ENCODE measurements around the gene C5AR2.
A peak's percentile ranks its signal among the peaks of the same experiment; 100 is the strongest.

C5AR2 gene

DNA sequence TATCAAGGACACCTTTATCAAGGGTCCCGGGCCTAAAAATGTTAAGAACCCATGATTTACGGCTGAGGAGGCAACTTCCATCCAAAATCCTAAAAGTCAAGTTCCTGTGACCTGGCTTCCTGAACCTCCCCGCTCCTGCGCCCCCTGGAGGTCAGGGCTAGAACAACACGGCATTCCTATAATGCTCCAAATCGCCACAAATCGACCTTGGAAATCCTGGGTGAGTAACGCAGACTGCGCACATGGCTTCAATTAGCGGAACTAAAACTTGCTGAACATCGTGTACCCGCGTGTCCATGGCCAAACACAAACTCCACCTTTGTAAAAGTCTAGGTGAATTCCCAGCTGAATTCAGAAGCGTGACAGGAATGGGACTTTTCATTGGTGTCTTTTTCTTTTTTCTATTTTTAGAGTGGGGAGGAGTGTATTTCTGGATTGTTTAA, 26.6 kb upstream of the C5AR2 start:
- Histone ChIP-seq H3F3A (ENCODE audit: control insufficient read depth, insufficient read depth) (peaks cover 2% of the 10 kb centered on the region; the same call in 1 of the 2 replicates), H3K79me2 (ENCODE audit: control insufficient read depth, low read length) (no peaks in the 10 kb centered on the region), H3K4me3 (ENCODE audit: low read length) (peak overlapping the region; percentile 6; the same call in 1 of the 2 replicates), H3K27me3 (ENCODE audit: control insufficient read depth, low read length) (peaks cover 15% of the 10 kb centered on the region; the same call in 1 of the 2 replicates), H3K27ac (ENCODE audit: low read depth, low read length) (no peak overlapping the region), H3K9me3 (ENCODE audit: control insufficient read depth, insufficient read depth, low read length) (no peaks in the 10 kb centered on the region), H3K36me3 (ENCODE audit: control insufficient read depth, low read length) (no peaks in the 10 kb centered on the region), H3K9me2 (replicated peaks; ENCODE audit: control insufficient read depth, low read length) (no peaks in the 10 kb centered on the region), H3K4me1 (ENCODE audit: control insufficient read depth, low read length) (peaks cover 42% of the 10 kb centered on the region), H3K4me2 (ENCODE audit: low read length) (peak overlapping the region; percentile 51), H4K20me1 (ENCODE audit: control insufficient read depth, insufficient read depth, low read depth, low read length) (no peaks in the 10 kb centered on the region)
- no peak for TF ChIP-seq EZH2phosphoT487 (IDR thresholded peaks at IDR 0.05; ENCODE audit: borderline replicate concordance, low read length)
- TF ChIP-seq, protein P1, sequence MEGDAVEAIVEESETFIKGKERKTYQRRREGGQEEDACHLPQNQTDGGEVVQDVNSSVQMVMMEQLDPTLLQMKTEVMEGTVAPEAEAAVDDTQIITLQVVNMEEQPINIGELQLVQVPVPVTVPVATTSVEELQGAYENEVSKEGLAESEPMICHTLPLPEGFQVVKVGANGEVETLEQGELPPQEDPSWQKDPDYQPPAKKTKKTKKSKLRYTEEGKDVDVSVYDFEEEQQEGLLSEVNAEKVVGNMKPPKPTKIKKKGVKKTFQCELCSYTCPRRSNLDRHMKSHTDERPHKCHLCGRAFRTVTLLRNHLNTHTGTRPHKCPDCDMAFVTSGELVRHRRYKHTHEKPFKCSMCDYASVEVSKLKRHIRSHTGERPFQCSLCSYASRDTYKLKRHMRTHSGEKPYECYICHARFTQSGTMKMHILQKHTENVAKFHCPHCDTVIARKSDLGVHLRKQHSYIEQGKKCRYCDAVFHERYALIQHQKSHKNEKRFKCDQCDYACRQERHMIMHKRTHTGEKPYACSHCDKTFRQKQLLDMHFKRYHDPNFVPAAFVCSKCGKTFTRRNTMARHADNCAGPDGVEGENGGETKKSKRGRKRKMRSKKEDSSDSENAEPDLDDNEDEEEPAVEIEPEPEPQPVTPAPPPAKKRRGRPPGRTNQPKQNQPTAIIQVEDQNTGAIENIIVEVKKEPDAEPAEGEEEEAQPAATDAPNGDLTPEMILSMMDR (IDR thresholded peaks at IDR 0.05; ENCODE audit: low read depth, low read length, poor library complexity, severe bottlenecking), result peak; percentile 98

DNA sequence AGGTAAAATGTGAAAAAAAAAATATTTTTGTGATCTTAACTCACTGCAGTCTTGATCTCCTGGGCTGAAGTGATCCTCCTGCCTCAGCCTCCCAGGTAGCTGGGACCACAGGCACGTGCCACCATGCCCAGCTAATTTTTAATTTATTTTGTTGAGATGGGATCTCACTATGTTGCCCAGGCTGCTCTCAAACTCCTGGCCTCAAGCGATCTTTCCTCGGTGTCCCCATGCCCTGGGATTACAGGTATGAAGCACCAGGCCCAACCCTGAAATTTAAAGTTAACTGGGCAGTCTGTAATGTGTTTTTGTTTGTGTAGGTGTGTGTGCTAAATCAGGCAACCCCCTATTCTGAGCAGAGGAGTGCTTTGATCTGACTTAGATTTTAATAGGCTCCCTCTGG, 25.7 kb upstream of the C5AR2 start:
- peaks cover 36% of the 10 kb centered on the region for H3K4me1 ChIP-seq (ENCODE audit: control insufficient read depth, low read length)

DNA sequence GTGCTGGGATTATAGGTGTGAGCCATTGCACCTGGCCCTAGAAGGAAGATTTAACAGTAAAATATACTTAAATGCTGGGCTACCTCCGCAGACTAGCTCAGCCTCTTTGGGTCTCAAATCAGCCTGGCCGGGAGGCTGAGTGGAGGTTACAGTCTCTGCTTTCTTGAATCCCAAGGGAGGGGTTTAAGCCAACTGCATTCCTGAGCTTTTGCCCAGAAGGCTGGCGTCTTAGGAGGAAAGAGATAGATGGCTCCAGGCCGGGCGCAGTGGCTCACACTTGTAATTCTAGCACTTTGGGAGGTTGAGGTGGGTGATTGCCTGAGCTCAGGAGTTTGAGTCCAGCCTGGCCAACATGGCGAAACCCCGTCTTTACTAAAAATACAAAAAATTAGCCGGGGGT, 22.9 kb upstream of the C5AR2 start:
- Histone ChIP-seq H3K27me3 (ENCODE audit: control insufficient read depth, low read length) (peaks cover 17% of the 10 kb centered on the region; the same call in 1 of the 2 replicates), H3K4me1 (ENCODE audit: control insufficient read depth, low read length) (peaks cover 19% of the 10 kb centered on the region), H3K9me2 (replicated peaks; ENCODE audit: control insufficient read depth, low read length) (no peaks in the 10 kb centered on the region), H3F3A (ENCODE audit: control insufficient read depth, insufficient read depth) (peaks cover 1% of the 10 kb centered on the region; the same call in 1 of the 2 replicates), H3K79me2 (ENCODE audit: control insufficient read depth, low read length) (no peaks in the 10 kb centered on the region), H3K4me2 (ENCODE audit: low read length) (peak overlapping the region; percentile 26), H3K27ac (ENCODE audit: low read depth, low read length) (no peak overlapping the region), H3K36me3 (ENCODE audit: control insufficient read depth, low read length) (no peaks in the 10 kb centered on the region), H3K4me3 (ENCODE audit: low read length) (no peak overlapping the region), H3K9me3 (ENCODE audit: control insufficient read depth, insufficient read depth, low read length) (no peaks in the 10 kb centered on the region), H4K20me1 (ENCODE audit: control insufficient read depth, insufficient read depth, low read depth, low read length) (no peaks in the 10 kb centered on the region)
- TF ChIP-seq EZH2phosphoT487 (IDR thresholded peaks at IDR 0.05; ENCODE audit: borderline replicate concordance, low read length), result no peak
- TF ChIP-seq, protein P1 (IDR thresholded peaks at IDR 0.05; ENCODE audit: low read depth, low read length, poor library complexity, severe bottlenecking), result no peak

More for the DNA sequence above, 25.7 kb upstream of the C5AR2 start:
- H3K4me3 ChIP-seq (ENCODE audit: low read length), result no peak overlapping the region
- peaks cover 17% of the 10 kb centered on the region; the same call in 1 of the 2 replicates for H3K27me3 ChIP-seq (ENCODE audit: control insufficient read depth, low read length)
- peaks cover 2% of the 10 kb centered on the region; the same call in 1 of the 2 replicates for H3F3A ChIP-seq (ENCODE audit: control insufficient read depth, insufficient read depth)
- no peak overlapping the region for H3K27ac ChIP-seq (ENCODE audit: low read depth, low read length)
- H3K9me2 ChIP-seq (replicated peaks; ENCODE audit: control insufficient read depth, low read length), result no peaks in the 10 kb centered on the region
- H3K4me2 ChIP-seq (ENCODE audit: low read length), result no peak overlapping the region
- no peaks in the 10 kb centered on the region for H3K79me2 ChIP-seq (ENCODE audit: control insufficient read depth, low read length)
- no peak for TF ChIP-seq EZH2phosphoT487 (IDR thresholded peaks at IDR 0.05; ENCODE audit: borderline replicate concordance, low read length)
- TF ChIP-seq, protein P1 (IDR thresholded peaks at IDR 0.05; ENCODE audit: low read depth, low read length, poor library complexity, severe bottlenecking), result no peak
- H3K36me3 ChIP-seq (ENCODE audit: control insufficient read depth, low read length), result no peaks in the 10 kb centered on the region
- no peaks in the 10 kb centered on the region for H3K9me3 ChIP-seq (ENCODE audit: control insufficient read depth, insufficient read depth, low read length)
- H4K20me1 ChIP-seq (ENCODE audit: control insufficient read depth, insufficient read depth, low read depth, low read length), result no peaks in the 10 kb centered on the region

Data from DOHH2 (cell line).